Muscle of arm (tissue), 12 donors: ENCODE results near the gene SH2D7. TPM values are rescaled to one million over a fixed set of nuclear protein-coding genes. Genes with fewer than 3 reads are reported as not detected.
"Not testable (repeated sequence)": the region's sequence is repeated elsewhere in the genome, so short reads cannot be mapped to it uniquely, and the experiment has no call there.

ENCODE experiments used
- DNase-seq: peaks from one replicate; pipeline ENCODE4 v3.0.0-alpha.2; 2013
- polyA plus RNA-seq, 12 donors: library from polyadenylated mRNA; unstranded; fragments of 120-200 nt; gene quantifications; one replicate each; pipeline ENCODE4 v1.2.1, GENCODE V29; 2013; ENCODE audit not compliant: insufficient read length in 12 of 12

The SH2D7 gene
- polyA plus RNA-seq, 12 donors = 0.04 to 0.27 (median 0.15) TPM; not detected in 3

GRCh38 chr15:78139578-78139977 is 47.2 kb downstream of the SH2D7 start:
- no peak for DNase-seq

- DNase-seq = no peak
Measured at GRCh38 chr15:78140292-78140691, 47.9 kb downstream of the SH2D7 start.

- no peak for DNase-seq
Measured at GRCh38 chr15:78142332-78142731, 50.0 kb downstream of the SH2D7 start.

GRCh38 chr15:78146425-78147154 is 54.2 kb downstream of the SH2D7 start:
- DNase-seq = no peak

GRCh38 chr15:78147566-78147965 is 55.2 kb downstream of the SH2D7 start:
- DNase-seq = no peak

- no peak for DNase-seq
Measured at GRCh38 chr15:78148392-78149067, 56.2 kb downstream of the SH2D7 start.

GRCh38 chr15:78149068-78149804 is 56.9 kb downstream of the SH2D7 start, which contains the start of gene IDH3A:
TSS of gene IDH3A (plus strand) at chr15:78149362. CDS start at chr15:78149404, 42 bp downstream.
- DNase-seq = peak; percentile 100

- DNase-seq = peak; percentile 47
Measured at GRCh38 chr15:78149805-78150751, 57.7 kb downstream of the SH2D7 start.

- DNase-seq = not testable (repeated sequence)
Measured at GRCh38 chr15:78151075-78151474, 58.7 kb downstream of the SH2D7 start.

Other genes starting within 250 kb of the SH2D7 start
- gene TBC1D2B, start 14.8 kb upstream of the SH2D7 start, polyA plus RNA-seq = 10 to 100 TPM in 11 of 12 donors, not detected in 1; 24.3 to 43.2 (median 27.8) TPM
- gene CIB2, start 38.9 kb downstream of the SH2D7 start, polyA plus RNA-seq = 10 to 100 TPM in 10 of 12 donors, 1 to 10 TPM in 1, not detected in 1; 8.5 to 33.4 (median 13.0) TPM
- gene IDH3A, start 56.8 kb downstream of the SH2D7 start, polyA plus RNA-seq = 10 to 100 TPM in 11 of 12 donors, not detected in 1; 33.5 to 66.0 (median 38.7) TPM
- under 1 TPM in 10 of 12 donors, not detected in 2; 0.15 to 0.64 (median 0.35) TPM for gene ACSBG1, start 142.0 kb downstream of the SH2D7 start, polyA plus RNA-seq
- 100 to 1,000 TPM in 3 of 12 donors, 10 to 100 TPM in 8, not detected in 1; 55.7 to 114 (median 77.6) TPM for gene DNAJA4, start 172.0 kb downstream of the SH2D7 start, polyA plus RNA-seq
- 10 to 100 TPM in 11 of 12 donors, not detected in 1; 39.7 to 79.2 (median 57.0) TPM for gene SKIC8, start 207.0 kb downstream of the SH2D7 start, polyA plus RNA-seq
- 10 to 100 TPM in 11 of 12 donors, not detected in 1; 12.8 to 88.5 (median 27.4) TPM for gene CRABP1, start 247.8 kb downstream of the SH2D7 start, polyA plus RNA-seq